Fibroblast of skin of left quadriceps (primary cell): ENCODE measurements around the gene MMRN2.

Source experiments
- DNase-seq, 2 experiments: peaks; one replicate each; pipeline ENCODE4 v3.0.0-alpha.2; 2013; ENCODE audit warnings: low read depth in 2 of 2

Gene MMRN2

GRCh38 chr10:86970162-86970981 is 13.0 kb upstream of the MMRN2 start:
- DNase-seq = no peak

GRCh38 chr10:86969421-86970041 is 12.1 kb upstream of the MMRN2 start:
- DNase-seq = no peak

GRCh38 chr10:86968994-86969355 is 11.6 kb upstream of the MMRN2 start:
- no peak for DNase-seq

DNA sequence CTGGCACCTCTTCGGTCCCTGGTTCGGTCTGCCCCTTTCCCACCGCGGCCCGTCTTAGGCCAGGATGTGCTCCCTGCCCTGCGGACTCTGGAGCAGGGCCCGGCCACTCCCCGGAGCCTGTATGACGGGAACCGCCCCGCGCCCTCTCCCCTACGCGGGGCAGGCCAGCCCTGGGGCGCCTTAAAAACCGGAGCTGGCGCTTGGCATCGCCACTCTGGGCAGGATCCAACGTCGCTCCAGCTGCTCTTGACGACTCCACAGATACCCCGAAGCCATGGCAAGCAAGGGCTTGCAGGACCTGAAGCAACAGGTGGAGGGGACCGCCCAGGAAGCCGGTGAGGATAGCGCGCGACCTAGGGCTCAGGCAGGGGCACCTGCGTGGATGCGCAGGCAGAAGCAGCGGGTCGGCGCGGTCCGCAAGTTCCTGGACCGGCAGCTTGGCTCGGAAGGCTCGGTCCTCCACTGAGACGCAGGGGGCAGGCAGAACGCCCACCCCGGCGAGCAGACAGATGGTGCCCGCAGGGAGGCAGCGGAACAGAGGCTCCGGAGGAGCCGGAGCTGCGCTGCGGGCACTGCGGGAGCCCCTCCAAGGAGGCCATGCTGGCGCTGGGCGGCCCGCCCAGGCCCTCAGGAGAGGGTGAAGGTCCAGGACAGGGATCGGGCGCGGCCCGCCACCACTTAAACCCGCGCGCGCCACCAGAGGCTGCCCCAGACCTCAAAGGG is 11.0 kb upstream of the MMRN2 start, which contains the start of gene ADIRF:
TSS of gene ADIRF (plus strand) at position 212 of the 723 bp plus-strand sequence. CDS start at position 275, 63 bp downstream.
- no peak for DNase-seq

DNA sequence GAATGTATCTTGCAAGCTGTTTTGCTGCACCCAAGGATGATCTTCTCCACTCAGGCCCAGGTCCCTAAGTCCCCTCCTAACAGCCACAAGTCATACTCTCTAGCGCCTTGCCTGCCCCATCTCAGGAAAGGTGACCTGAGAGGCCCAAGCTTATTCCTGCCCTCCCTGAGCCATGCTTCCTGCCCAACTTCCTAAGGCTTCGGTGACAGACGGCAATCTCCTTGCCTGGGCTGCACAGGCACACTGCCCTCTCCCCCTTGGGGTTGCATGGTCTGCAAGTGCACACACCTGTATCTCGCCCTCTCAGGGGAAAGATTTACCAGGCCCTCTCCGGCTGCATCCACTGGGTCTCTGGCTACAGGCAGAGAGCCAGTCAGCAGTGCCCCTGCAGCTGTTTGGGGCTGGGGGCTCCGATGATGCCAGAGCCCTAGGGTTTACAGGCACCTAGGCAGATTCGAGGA is 10.1 kb upstream of the MMRN2 start:
- no peak for DNase-seq

GRCh38 chr10:86965986-86966654 is 8.7 kb upstream of the MMRN2 start:
- no peak for DNase-seq

GRCh38 chr10:86964847-86965190 is 7.4 kb upstream of the MMRN2 start:
- DNase-seq = no peak

DNA sequence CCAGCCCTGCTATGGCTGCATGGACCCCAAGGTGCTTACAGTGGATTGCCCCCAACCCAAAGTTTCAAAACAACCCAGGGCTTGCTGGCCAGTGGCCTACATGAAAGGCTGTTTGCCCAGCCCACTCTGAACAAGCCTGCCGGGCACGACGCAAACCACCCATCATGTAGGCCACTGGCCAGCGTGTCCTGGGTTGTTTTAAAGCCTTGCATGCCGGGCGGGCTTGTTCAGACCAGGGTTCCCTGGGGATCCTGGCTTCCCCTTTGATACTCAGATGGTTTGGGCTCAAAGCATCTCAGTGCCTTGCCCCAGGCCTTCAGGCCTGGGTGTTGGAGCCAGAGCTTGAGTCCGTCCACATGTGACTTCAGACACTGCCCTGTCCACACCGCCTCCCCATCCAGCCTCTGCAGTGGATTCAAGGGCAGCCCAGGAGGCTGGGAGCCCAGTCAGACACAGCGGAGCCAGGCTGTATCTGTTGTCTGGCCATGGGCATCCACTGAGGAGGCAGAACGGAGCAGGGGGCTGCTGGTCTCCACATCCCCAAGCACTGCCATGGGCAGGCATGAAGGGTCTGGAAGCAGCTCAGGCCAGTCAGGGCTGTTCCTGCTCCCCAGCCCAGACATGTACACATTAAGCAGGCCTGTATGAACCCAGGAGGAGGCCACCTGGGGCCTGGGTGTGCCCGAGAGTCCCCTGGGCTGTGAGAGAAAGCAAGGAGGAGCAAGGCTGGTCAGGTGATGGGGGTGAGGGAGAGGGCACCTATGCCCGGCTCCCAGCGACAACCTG is 6.8 kb upstream of the MMRN2 start:
- no peak for DNase-seq

DNA sequence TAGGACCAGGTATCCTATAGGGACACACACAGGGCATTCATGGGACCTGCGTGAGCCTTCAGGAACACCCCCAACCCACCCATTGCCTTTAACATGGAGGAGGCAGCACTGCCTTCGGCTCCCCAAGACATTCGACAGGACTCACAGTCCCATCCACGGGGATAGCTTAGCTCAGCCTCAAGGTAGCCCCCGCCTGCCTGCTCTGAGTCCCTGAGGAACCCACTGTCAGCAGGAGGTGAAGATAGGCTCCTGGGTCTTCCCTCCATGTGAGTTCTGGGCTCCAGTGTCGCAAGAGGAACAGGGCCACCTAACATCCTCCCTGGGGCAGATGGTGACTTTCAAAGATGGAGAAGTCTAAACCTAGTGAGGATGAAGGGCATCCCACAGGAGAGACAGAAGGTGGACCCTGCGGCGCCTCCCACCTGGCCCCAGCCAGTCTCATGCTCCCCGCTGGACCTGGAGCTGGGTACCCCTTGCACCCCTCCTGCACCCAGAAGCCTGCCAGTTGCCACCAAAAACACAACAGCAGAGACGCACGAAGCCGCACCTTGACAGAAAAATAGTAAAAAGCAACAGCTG is 6.0 kb upstream of the MMRN2 start:
- no peak for DNase-seq

- DNase-seq = no peak
Observed at GRCh38 chr10:86962981-86963310, 5.5 kb upstream of the MMRN2 start.

GRCh38 chr10:86962136-86962980 is 4.9 kb upstream of the MMRN2 start:
- DNase-seq = no peak

- no peak for DNase-seq
Observed at GRCh38 chr10:86961481-86962091, 4.2 kb upstream of the MMRN2 start.

DNA sequence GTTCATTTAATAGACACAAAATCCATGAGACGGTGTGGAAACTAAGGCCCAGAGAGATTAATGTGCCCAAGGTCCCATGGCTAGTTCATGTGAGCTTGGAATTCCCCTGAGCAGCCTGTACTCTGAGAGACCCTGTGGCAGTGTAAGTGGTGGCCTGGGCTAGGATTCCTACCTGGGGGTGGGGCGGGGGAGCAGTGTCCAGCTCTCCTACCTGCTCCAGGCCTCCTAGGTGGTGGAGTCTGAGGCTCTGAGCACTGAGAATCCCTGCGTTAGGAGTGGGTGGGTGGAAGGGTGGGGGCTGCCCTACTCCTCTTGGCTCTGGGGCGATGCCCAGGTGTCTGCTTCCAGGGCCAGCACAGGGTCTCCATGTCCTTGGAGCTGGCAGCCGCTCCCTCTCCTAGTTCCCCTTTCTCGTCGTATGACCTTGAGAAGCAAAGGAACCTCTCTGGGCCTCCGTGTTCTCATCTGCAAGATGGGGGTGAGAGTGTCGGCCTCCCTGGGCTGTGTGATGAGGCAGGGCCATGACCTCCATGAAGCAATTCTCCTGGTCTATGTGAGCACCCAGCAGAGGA is 3.5 kb upstream of the MMRN2 start:
- no peak for DNase-seq

DNA sequence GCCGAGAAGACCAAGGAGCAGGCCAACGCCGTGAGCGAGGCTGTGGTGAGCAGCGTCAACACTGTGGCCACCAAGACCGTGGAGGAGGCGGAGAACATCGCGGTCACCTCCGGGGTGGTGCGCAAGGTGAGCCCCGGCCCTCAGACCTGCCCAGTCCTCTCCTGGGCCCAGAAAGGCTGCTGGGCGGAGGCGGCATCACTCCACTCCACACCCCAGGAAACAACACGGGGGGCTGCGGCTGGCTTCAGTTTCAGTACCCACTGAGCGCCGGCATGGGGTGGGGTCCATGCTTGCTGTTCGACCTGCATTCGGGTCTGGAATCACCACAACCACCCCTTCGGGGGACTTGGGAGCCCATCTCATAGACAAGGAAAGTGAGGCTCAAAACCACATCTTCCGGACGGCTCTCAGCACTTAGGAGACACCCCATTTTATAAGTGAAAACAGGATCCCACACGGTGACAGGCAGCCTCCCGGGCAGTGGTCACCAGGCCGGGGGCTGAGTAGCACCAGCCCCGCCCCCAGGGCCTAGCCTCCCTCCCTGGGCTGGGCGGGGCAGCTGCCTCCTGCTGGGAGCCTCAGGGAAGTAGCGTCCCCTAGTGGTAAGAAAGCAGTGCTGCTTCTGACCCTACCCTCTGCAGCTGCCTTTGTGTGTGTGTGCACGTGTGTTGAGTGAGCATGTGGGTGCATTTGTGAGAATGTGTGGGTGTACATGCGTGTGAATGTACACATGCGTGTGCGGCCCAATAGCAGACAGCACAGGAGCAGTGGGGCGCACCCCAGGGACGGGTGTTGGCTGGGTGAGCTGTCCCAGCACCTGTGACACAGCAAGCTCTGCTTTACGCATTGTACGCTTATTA is 2.8 kb upstream of the MMRN2 start:
- DNase-seq = no peak

- no peak for DNase-seq
Observed at GRCh38 chr10:86959737-86960002, 2.3 kb upstream of the MMRN2 start.

- no peak for DNase-seq
Observed at GRCh38 chr10:86958901-86959736, 1.7 kb upstream of the MMRN2 start.

DNA sequence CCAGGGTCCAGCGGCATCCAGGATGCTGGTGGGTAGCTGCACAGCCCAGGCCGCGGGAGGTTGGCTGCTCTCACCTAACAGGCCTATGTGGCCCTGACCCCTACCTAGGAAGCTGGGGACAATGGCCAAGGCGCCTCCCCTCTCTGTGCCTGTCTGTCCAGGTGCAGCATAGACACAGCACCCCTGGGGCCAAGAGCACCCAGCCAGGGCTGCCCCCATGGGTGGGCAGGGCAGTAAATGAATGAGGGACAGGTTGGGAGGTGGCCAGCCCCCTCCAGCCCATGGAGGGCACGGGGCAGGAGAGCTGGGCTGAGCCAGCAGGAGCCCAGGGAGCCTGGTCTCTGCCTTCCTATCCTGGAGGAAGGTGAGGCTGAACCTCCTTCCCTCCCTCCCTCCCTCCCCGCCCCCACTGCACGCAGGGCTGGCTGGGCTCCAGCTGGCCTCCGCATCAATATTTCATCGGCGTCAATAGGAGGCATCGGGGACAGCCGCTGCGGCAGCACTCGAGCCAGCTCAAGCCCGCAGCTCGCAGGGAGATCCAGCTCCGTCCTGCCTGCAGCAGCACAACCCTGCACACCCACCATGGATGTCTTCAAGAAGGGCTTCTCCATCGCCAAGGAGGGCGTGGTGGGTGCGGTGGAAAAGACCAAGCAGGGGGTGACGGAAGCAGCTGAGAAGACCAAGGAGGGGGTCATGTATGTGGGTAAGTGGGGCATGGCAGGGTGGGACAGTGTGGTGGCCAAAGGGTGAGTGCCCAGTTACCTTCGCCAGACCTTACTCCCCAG is 893 bp upstream of the MMRN2 start, which contains the start of gene SNCG:
TSS of gene SNCG (plus strand) at position 484 of the 785 bp plus-strand sequence. CDS start at position 583, 99 bp downstream.
- no peak for DNase-seq
